GM18498 (cell line): ENCODE data around the gene LKAAEAR1.

Experiments
- ATAC-seq: cut with Tn5 transposase; IDR thresholded peaks from one replicate; pipeline ENCODE4 v1.9.1; 2021; ENCODE audit warnings: mild to moderate bottlenecking, moderate library complexity; ENCODE audit not compliant: unreplicated experiment

LKAAEAR1 gene

GRCh38 chr20:64052987-64053840 lies 31.0 kb downstream of the LKAAEAR1 start:
- ATAC-seq = no peak

DNA sequence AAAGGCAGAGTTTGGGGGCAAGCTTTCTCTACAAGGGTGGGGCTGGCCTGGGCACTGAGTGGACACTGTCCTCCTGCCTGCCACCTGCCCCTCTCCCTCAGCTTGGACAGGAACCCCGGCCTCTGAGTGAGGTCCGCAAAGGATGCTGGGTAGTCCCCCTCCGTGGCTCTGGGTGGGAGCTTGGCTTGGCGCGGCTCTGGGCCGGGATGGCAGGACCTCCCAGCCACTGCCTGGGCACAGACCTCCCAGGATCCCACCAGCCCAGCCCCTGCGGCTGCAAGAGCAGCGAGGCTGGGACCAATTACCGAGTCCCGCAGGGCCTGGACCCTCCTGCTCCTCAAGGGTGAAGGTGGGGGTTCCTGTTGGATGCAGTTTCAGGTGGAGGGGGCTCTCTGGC lies 31.9 kb downstream of the LKAAEAR1 start:
- ATAC-seq = no peak

DNA sequence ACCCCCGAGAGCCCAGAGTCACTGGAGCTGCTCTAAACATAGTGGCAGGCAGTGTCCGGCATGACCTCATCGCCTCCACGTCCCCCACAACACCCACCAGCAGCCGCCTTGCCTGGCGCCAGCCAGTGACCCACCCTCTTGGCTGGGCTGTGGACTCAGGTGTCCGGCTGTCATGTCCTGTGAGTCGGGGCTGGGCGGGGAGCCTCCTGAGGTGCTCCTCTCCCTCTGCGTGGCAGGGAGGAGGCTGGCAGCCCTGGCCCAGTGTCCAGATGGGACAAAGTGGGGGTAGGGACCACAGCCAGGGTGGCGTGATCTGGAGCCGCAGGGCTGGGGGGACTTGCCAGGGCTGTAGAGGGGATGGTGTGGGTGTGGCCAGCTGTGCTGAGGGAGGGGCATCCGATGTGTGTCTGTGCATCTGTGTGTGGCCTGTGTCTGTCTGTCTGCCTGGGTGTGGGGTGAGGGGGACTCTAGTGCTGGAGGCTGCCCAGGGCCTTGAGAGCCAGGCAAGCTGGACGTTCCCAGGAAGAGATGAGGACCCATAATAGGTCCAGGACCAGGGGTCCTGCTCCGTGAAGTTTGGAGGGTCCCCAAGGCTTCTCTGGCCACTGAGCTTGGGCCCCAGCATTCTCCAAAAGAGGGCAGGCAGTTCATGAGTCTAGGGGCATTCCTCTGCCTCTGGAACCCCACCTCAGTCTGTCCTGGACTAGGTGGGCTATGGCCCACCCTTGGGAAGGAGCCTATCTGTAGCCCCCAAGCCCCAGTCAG lies 32.5 kb downstream of the LKAAEAR1 start:
- ATAC-seq = no peak

- no peak for ATAC-seq
These were observed 33.2 kb downstream of the LKAAEAR1 start for GRCh38 chr20:64051033-64051452.

DNA sequence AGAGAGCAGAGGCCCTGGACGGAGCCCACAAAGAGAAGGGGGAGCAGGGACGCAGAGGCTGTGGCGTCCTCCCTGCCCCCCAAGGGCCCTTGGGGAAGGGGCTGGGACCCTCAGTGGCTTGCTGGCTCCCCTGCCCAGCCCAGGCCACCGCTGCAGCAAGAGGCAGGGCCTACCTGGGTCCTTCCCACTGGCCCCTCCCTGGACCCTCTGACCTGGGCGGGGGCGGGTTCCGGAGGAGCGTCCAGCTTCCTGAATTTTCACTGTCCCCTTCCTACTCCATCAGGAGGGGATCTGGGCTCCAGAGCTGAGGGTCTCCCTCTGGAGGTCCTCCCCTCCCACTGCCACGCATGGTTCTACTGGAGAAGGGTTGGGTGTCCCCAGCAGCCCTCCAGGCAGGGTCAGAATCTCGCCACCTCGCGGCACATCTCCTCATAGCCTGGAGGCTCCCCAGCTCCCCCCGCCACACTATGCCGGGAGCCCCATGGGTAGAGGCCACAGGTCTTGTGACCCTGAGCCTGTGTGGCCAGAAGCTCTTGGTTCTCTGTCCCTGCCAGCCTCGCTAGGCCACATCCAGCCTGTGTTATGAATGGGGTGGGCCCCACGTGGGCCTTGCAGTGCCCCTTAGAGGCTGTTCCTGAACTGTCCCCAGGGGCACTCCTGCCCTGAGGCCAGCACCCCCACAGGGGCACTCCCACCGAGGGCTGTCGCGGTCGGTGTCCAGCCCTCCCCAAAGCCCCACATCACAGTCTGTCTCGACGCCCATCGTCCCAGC lies 33.8 kb downstream of the LKAAEAR1 start:
- no peak for ATAC-seq

DNA sequence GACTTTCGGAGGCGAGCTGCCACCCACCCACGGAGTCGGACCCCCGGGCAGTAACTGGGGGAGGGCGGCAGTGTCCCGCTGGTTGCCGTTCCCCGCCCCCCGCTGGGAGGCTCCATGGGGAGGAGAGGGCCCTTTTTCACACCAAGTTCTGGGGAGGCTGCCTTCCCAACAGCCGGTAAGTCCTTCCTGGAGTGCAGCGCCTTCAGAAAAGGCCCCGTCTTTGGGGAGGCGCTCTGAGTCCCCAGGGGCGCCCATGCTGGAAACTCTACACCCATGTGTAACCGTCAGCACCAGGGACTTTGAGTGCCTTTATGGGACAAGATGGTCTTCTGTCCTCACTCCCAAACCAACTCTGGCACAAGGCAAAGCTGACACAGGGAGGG lies 34.3 kb downstream of the LKAAEAR1 start:
- no peak for ATAC-seq

DNA sequence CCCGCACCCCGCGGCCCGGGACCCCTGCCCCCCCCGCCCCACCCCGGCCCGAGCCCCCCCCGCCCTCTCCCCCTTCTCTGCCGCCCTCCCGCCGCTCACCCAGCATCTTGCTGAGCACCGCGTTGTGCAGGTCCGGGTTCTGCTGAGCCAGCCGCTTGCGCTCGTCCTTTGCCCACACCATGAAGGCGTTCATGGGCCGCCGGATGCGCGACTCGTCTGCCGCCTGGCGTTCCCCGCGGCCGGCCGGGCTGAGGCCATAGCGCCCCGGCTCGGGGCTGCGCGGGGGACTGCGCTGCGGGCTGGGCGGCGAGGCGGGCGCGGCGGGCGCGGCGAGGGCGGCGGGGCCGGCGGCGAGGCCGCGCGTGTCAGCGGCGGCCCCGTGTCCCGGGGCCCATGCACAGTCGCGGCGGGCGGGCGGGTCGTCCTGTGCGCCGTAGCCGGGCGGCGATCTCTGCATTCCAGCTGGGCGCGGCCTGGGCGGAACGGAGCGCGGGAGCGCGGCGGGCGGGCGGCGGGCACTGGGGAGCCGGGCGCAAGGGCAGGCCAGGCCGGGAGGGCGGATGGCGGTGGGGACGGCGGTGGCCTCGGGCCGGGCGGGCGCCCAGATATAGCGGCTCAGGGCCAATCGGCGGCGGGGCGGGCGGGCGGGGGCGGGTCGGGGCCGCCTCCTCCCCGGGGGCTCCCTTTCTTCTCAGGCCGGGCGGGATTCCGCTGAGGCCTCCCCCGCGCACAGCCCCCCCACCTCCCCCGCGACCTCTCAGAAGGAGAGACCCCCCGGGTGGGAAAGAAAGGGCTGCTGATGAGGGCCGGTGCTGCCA lies 34.9 kb downstream of the LKAAEAR1 start, which contains the start of gene SOX18:
TSS of gene SOX18 (minus strand) at position 580 of the 818 bp plus-strand sequence. CDS start at position 457, 123 bp downstream.
- ATAC-seq = no peak

DNA sequence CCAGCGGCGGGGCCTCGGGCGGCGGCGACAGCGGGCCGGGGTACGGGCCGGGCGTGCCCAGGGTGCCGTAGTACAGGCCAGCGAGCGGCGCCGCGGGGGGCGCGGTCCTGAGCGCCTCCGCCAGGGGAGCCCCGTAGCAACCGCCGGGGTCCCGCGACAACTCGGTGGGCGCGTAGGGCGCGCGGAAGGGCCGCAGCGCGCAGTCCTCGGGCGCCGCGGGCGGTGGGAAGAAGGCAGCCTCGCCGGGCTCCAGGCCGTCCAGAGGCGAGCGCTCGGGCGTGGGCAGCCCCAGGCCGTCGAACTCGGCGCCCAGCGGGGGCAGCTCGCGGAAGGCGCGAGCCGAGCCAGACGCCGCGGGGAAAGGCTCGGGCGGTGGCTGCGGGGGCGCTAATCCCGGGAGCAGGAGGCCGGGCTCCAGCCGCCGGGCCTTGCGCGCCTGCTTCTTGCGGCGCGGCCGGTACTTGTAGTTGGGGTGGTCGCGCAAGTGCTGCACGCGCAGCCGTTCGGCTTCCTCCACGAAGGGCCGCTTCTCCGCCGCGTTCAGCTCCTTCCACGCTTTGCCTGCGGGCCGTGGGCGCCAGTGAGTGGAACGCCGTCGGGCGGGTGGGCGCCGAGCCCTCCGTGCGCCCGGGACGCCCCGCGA lies 35.7 kb downstream of the LKAAEAR1 start:
- no peak for ATAC-seq

DNA sequence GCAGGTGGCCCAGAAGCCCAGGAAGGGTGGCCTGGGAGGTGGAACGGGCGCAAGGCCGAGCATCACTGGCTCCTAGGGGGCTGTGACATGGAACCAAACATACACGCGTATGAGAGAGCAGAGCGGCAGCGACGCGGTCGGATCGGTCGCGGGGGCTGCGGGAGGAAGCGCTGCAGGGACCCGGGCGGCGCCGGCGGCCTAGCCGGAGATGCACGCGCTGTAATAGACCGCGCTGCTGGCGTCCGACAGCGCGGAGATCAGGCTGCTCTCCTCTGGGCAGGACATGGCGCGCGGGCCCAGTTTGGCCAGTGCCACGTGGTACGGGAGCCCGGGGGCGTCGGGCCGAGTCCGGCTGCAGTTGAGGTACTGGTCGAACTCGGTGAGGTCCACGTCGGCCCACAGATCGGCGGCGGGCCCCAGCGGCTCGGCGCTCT lies 36.2 kb downstream of the LKAAEAR1 start:
- ATAC-seq = no peak

DNA sequence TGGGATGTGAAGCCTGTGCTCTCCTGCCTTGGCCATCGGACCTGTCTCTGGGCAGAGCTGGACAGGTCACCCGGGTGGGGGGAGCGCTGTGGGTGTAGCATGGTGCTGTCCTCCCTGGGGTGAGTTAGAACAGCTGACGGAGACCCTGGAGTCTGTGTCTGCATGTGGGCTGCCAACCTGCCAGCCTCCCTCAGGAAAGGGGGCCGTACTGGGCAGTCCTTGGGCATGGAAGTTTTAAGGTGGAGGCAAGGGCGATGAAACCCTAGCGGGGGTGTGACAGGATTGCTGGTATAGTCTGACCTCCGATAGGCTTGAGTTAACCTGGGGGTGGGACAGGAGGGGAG lies 37.2 kb downstream of the LKAAEAR1 start:
- ATAC-seq = no peak

- no peak for ATAC-seq
These were observed 38.7 kb downstream of the LKAAEAR1 start for GRCh38 chr20:64045346-64046011.

DNA sequence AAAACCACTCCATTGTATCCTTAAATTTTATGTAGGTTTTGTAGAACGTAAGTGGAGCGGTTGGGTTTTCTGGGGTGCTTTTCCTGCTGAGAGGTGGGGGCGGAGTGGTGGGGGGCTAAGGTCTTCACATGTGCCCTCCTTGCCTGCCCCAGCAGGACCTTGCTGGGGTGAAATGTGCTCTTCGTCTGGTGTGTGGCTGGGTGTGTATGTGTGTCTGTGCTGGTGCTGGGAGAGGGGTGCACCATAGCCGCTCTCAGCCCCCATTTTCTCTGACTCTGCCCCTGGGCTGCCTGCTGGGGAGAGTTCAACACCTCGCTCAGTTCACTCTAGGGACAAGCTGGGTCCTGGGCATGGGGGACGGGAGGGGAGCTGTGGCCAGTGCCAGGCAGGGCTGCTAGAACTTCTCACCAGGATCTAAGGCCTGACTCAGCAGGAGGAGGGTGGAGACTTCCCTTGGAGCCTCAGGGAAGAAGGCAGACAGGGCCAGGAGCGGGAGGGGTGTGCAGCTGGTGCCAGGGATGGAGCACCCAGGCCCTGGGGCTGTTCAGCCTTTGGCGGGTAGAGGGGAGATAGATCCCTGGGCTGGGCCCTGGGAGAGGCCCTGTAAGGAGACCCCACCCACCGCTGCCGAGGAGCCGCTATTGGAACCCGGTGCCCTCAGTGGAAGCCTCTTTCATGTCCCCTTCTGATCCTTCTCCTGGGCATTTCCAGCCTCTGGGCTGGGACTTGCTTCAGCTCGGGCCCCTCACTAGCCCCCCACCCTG lies 39.5 kb downstream of the LKAAEAR1 start:
- ATAC-seq = no peak

DNA sequence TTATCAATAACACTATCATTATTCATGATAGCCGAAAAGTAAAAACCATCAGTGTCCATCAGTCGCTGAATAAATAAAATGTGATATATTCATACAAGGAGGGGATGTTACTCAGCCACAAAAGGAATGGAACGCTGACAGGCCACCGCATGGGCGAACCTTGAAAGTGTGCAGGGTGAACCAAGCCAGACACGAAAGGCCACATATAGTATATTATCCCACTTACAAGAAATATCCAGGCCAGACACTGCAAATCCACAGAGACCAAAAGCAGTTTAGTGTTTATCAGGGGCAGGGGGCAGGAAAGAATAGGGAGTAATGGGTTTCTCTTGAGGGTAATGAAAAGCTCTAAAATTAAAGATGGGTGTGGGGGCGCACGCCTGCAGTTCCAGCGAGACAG lies 40.4 kb downstream of the LKAAEAR1 start:
- ATAC-seq = no peak

- no peak for ATAC-seq
These were observed 42.0 kb downstream of the LKAAEAR1 start for GRCh38 chr20:64042054-64042781.

GRCh38 chr20:64041781-64042053 lies 42.5 kb downstream of the LKAAEAR1 start:
- no peak for ATAC-seq

- ATAC-seq = no peak
These were observed 43.0 kb downstream of the LKAAEAR1 start for GRCh38 chr20:64041040-64041780.

DNA sequence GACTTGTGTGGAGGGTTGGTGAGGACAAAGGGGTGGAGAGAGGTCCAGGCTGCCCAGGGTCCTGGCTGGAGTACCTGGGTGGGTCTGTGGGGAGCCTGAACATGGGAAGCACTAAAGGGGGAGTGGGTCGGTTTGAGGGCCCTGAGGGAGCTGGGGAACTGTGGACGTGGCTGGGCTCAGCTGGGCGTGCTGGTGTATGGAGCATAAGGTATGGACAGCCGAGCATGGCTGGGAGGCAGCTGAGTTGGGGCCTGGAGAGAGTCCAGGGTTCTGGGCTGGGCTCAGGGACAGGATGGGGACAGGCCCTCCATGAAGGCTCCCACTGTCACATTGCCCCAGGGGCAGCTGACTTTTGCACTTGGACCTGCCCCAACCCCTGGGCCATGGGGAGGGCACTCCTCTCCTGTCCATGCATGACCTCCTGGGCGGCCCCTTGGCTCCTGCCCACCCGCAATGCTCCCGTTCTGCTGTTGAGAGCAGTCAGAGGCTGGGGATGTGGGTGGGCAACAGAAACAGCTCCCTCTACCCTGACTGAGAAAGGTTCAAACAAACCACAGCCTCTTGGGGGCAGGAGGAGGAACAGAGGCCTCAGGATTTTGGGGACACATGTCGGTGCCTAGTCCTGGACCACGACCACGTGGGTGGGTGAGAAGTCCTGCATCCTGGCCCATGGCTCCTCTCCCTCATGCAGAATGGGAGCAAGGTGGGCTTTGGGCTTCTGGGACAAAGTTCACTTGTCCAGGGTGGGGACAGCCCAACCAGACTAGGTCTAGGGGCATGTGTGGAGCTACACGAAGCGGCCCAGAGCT lies 43.8 kb downstream of the LKAAEAR1 start:
- no peak for ATAC-seq
